ENCODE measurements around the gene PRSS48.
"Not testable (repeated sequence)": the region's sequence is repeated elsewhere in the genome, so short reads cannot be mapped to it uniquely, and the experiment has no call there.

PRSS48 gene
- 0 to 0.11 (median 0) reads per million in 18 experiments for total RNA-seq

GRCh38 chr4:151276787-151277562 is at the start of gene PRSS48:
PRSS48 (plus strand) TSS chr4:151277161; CDS start chr4:151277173, 12 bp downstream.
- peak; percentile 7 to 40 for DNase-seq

GRCh38 chr4:151227172-151227571 is 49.8 kb upstream of the PRSS48 start:
- DNase-seq, result no peak

- DNase-seq, result no peak
Observed at GRCh38 chr4:151227731-151228130, 49.2 kb upstream of the PRSS48 start.

- no peak for DNase-seq
Observed at GRCh38 chr4:151228189-151229119, 48.5 kb upstream of the PRSS48 start.

GRCh38 chr4:151231915-151232595 is 44.9 kb upstream of the PRSS48 start:
- no peak for DNase-seq

GRCh38 chr4:151233600-151233999 is 43.4 kb upstream of the PRSS48 start:
- DNase-seq, result no peak

GRCh38 chr4:151235373-151235772 is 41.6 kb upstream of the PRSS48 start:
- DNase-seq, result not testable (repeated sequence)

- no peak for DNase-seq
Observed at GRCh38 chr4:151236036-151236435, 40.9 kb upstream of the PRSS48 start.

- DNase-seq, result no peak
Observed at GRCh38 chr4:151238477-151238876, 38.5 kb upstream of the PRSS48 start.

- DNase-seq, result no peak
Observed at GRCh38 chr4:151239608-151240007, 37.4 kb upstream of the PRSS48 start.

- no peak for DNase-seq
Observed at GRCh38 chr4:151242305-151242704, 34.7 kb upstream of the PRSS48 start.

- DNase-seq, result no peak
Observed at GRCh38 chr4:151246742-151247141, 30.2 kb upstream of the PRSS48 start.

- DNase-seq, result no peak
Observed at GRCh38 chr4:151247395-151247794, 29.6 kb upstream of the PRSS48 start.

GRCh38 chr4:151248519-151248918 is 28.4 kb upstream of the PRSS48 start:
- DNase-seq, result no peak

- no peak for DNase-seq
Observed at GRCh38 chr4:151250706-151251105, 26.3 kb upstream of the PRSS48 start.

- no peak for DNase-seq
Observed at GRCh38 chr4:151251603-151252304, 25.2 kb upstream of the PRSS48 start.

- DNase-seq, result not testable (repeated sequence)
Observed at GRCh38 chr4:151255226-151255625, 21.7 kb upstream of the PRSS48 start.

- DNase-seq, result not testable (repeated sequence)
Observed at GRCh38 chr4:151255680-151256079, 21.3 kb upstream of the PRSS48 start.

GRCh38 chr4:151256134-151256533 is 20.8 kb upstream of the PRSS48 start:
- DNase-seq, result no peak

GRCh38 chr4:151257704-151258103 is 19.3 kb upstream of the PRSS48 start:
- no peak for DNase-seq

GRCh38 chr4:151259752-151260151 is 17.2 kb upstream of the PRSS48 start:
- DNase-seq, result no peak

- no peak for DNase-seq
Observed at GRCh38 chr4:151260526-151260925, 16.4 kb upstream of the PRSS48 start.

Data from inflammatory macrophage (primary cell).